Osteoblast (primary cell): Measurements from ENCODE around the gene FAM120A. TPM values are rescaled to one million over a fixed set of nuclear protein-coding genes. Genes with fewer than 3 reads are reported as not detected.

Experiments used
- DNase-seq: peaks from one replicate; pipeline ENCODE4 v3.0.0; 2011; ENCODE audit warnings: low spot score, mixed read lengths; ENCODE audit not compliant: insufficient read length; ENCODE audit errors: missing footprints
- H2AFZ ChIP-seq: 2 replicates; pipeline ENCODE4 v1.6.0; 2011; ENCODE audit warnings: mild to moderate bottlenecking, low read length
- H3K27ac ChIP-seq: 2 replicates; pipeline ENCODE4 v1.5.1; 2011; ENCODE audit warnings: mild to moderate bottlenecking, low read depth, low read length, moderate library complexity
- H3K27me3 ChIP-seq: 2 replicates; pipeline ENCODE4 v1.6.0; 2012; ENCODE audit warnings: mild to moderate bottlenecking, control low read depth, inconsistent platforms, low read length, moderate library complexity; ENCODE audit not compliant: insufficient read depth
- H3K36me3 ChIP-seq: 2 replicates; pipeline ENCODE4 v1.5.1; 2011; ENCODE audit warnings: mild to moderate bottlenecking, low read length, control low read depth, moderate library complexity; ENCODE audit not compliant: insufficient read depth
- H3K4me1 ChIP-seq: 2 replicates; pipeline ENCODE4 v1.5.1; 2011; ENCODE audit warnings: mild to moderate bottlenecking, low read length, control low read depth, moderate library complexity; ENCODE audit not compliant: insufficient read depth
- H3K4me2 ChIP-seq: 2 replicates; pipeline ENCODE4 v1.6.0; 2011; ENCODE audit warnings: mild to moderate bottlenecking, low read length; ENCODE audit not compliant: insufficient read depth
- H3K4me3 ChIP-seq: fragments of 200-600 bp; sonication (generic); 3 replicates; pipeline ENCODE4 v1.5.1; 2012; ENCODE audit warnings: mild to moderate bottlenecking, low read length, inconsistent platforms; ENCODE audit not compliant: insufficient read depth
- H3K79me2 ChIP-seq: 2 replicates; pipeline ENCODE4 v1.6.0; 2012; ENCODE audit warnings: mild to moderate bottlenecking, low read length, control low read depth, inconsistent platforms; ENCODE audit not compliant: insufficient read depth
- H3K9me3 ChIP-seq: 2 replicates; pipeline ENCODE4 v1.5.1; 2011; ENCODE audit warnings: low read depth, low read length, control low read depth
- H4K20me1 ChIP-seq: 2 replicates; pipeline ENCODE4 v1.6.0; 2012; ENCODE audit warnings: mild to moderate bottlenecking, low read length, control low read depth; ENCODE audit not compliant: insufficient read depth
- CTCF ChIP-seq: IDR thresholded peaks from 2 replicates; pipeline ENCODE4 v1.5.1; 2011; ENCODE audit warnings: mild to moderate bottlenecking, low read depth, low read length, moderate library complexity; ENCODE audit errors: extremely low read depth
- total RNA-seq: library from RNA; depleted of rRNA; stranded (reverse); fragments of >200 nt; gene quantifications from 2 replicates; pipeline ENCODE4 v1.2.3, GENCODE V29; 2012

FAM120A gene
- total RNA-seq, 1 donor = 136 TPM

DNA sequence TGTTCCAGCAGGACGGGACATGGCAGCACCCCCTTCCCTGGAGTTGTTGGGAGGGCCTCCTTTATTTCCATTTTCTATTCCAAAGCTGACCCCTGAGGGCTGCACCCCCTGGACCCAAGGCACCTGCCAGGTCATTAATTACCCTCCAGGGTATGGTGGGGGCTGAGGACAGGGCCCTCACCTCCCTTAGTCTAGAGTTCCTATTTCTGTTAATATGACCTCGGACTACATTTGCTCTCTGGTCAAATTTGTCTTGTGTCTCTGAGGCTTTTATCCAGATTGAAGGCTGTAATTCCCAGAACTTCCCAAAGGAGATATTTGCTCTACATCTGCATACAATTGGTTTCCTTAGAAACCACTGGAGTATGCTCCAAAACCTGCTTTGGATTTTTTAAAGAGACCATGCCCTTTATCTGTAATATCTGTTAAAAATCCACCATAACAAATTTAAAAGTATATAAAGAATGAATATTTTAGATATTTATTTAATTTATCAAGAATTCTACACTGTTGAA is 141.7 kb downstream of the FAM120A start:
- Histone ChIP-seq H3K79me2 (peaks cover 84% of the 10 kb centered on the region), H3K4me2 (no peak overlapping the region), H3K27ac (no peak overlapping the region), H3K4me1 (peaks cover 8% of the 10 kb centered on the region), H3K4me3 (no peak overlapping the region), H3K36me3 (no peaks in the 10 kb centered on the region), H3K9me3 (no peaks in the 10 kb centered on the region), H3K27me3 (no peaks in the 10 kb centered on the region), H2AFZ (no peak overlapping the region), H4K20me1 (peaks cover 68% of the 10 kb centered on the region)
- no peak for TF ChIP-seq CTCF
- no peak for DNase-seq

DNA sequence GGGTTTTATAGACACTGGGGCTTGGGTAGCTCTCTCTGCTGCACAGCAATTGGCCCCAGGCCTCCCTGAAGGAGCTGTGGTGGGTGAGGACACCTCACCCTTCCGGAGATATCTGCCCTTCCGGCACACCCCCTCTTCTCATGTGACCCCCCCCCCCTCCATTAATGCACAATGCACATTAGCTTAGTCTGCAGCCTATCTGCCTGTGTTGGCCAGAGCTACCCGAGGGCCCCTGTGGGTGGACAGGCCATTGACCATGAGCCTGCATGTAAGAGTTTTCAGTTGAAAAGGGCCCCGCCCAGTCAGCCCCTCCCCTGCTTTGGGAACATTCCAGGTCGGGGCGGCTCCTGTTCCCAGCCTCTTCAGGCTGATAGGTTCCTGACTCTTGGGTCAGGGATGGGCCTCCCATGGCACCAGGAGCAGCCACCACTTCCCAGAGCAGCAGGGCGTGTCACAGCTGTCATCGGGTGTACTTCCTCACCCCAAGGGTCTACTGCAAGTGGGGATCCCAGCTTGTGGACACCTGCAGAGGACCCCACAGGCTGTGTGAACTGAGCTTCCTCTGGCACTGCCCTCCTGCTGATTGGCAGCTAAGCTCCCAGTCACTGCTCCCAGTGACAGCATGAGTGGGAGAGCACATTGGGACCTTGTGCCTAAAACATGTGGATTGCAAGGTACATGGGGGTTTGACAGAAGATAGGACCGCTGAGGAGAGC is 142.7 kb downstream of the FAM120A start:
- Histone ChIP-seq H3K27me3 (no peaks in the 10 kb centered on the region), H3K9me3 (no peaks in the 10 kb centered on the region), H3K79me2 (peaks cover 86% of the 10 kb centered on the region), H3K4me1 (peaks cover 7% of the 10 kb centered on the region), H3K4me3 (no peak overlapping the region), H2AFZ (no peak overlapping the region), H3K36me3 (no peaks in the 10 kb centered on the region), H4K20me1 (peaks cover 71% of the 10 kb centered on the region), H3K27ac (no peak overlapping the region), H3K4me2 (no peak overlapping the region)
- no peak for TF ChIP-seq CTCF
- DNase-seq = no peak

DNA sequence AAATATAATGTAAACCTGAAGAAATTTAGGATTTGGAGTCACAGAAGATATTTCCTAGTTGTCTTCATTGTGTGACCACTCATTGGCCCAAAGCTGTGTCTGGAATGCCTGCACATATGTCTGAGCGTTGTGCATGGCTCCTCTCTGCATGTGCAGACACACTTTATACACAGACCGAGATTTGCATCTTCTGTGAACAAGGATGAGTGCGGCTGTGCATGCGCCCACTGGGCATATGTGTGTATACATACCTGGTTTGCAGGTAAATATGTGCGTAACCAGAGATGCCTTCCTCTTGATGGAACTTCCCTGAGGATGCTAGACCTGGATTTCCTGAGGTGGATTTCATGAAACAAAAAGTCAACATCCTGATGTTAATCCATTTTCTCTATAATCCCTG is 144.0 kb downstream of the FAM120A start:
- Histone ChIP-seq H3K4me1 (no peaks in the 10 kb centered on the region), H3K9me3 (no peaks in the 10 kb centered on the region), H3K36me3 (no peaks in the 10 kb centered on the region), H3K4me3 (no peak overlapping the region), H3K4me2 (no peak overlapping the region), H3K79me2 (peaks cover 89% of the 10 kb centered on the region), H2AFZ (no peak overlapping the region), H4K20me1 (peaks cover 75% of the 10 kb centered on the region), H3K27ac (no peak overlapping the region), H3K27me3 (no peaks in the 10 kb centered on the region)
- TF ChIP-seq CTCF = no peak
- DNase-seq = no peak

DNA sequence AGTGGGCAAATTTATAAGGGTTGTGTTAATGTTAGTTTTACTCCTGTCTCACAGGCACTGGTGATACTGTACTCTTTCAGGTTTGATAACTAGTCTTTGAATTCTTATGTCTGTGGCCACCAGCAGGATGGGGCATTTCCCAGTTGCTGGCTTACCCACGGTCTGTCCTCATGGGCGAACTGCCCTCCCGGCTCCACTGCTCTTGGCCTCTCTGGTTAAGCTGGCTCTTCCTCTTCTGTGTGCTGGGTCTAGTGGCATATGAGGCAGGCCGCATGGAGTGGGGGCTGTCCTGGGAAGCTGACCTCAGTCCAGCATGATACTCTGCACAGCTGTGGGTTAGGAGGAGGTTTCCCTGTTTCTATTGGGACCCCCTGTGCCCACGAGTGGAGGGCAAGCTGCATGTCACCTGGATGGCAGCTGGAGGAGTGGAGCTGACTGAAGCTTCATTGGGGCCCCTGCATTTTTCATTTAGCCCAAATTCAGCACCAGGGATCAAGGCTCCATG is 144.4 kb downstream of the FAM120A start:
- Histone ChIP-seq H3K4me3 (no peak overlapping the region), H3K4me2 (no peak overlapping the region), H3K36me3 (no peaks in the 10 kb centered on the region), H3K9me3 (no peaks in the 10 kb centered on the region), H3K27me3 (no peaks in the 10 kb centered on the region), H4K20me1 (peaks cover 74% of the 10 kb centered on the region), H2AFZ (no peak overlapping the region), H3K4me1 (no peaks in the 10 kb centered on the region), H3K79me2 (peaks cover 89% of the 10 kb centered on the region), H3K27ac (no peak overlapping the region)
- no peak for DNase-seq
- no peak for TF ChIP-seq CTCF
